ENCODE measurements around the gene SPEG.

SPEG gene

GRCh38 chr2:219475697-219476651 lies 41.3 kb downstream of the SPEG start:
- DNase-seq = peak in 35 of 51 donors; percentile 1 to 70 (median 24)

DNA sequence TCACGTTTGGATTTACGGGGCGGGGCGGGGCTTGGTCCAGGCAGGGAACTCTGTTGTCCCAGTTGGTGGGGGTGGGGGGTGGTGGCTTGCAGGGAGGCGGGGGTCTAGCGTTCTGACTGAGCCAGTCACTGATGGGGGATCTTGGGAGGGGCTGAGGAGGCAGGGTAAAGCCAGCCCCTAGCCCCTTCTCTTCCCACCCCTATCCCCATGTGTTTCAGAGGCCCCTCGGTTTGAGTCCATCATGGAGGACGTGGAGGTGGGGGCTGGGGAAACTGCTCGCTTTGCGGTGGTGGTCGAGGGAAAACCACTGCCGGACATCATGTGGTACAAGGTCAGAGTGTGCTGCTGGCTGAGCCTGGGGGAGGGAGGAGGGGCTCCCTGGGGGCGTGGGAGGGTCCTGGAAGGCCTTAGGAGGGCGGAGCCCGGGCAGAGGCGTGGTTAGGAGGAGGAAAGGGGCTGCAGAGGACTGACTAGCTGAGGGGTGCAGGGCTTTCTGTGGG lies 42.1 kb downstream of the SPEG start:
- DNase-seq = no peak

DNA sequence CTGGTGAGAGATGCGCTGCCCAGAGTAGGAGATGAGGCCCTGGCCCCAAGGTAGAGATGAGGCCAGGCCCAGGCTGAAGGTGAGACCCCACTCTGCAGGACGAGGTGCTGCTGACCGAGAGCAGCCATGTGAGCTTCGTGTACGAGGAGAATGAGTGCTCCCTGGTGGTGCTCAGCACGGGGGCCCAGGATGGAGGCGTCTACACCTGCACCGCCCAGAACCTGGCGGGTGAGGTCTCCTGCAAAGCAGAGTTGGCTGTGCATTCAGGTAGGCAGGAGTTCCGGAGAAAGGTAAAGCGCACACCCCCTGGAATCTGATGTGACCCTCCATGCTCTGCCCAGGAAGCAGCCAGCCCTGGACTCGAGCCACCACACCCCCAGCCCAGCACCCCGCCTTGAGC lies 42.5 kb downstream of the SPEG start:
- DNase-seq = no peak

GRCh38 chr2:219477815-219478214 lies 43.2 kb downstream of the SPEG start:
- DNase-seq = no peak

GRCh38 chr2:219478916-219479315 lies 44.3 kb downstream of the SPEG start:
- DNase-seq = no peak

DNA sequence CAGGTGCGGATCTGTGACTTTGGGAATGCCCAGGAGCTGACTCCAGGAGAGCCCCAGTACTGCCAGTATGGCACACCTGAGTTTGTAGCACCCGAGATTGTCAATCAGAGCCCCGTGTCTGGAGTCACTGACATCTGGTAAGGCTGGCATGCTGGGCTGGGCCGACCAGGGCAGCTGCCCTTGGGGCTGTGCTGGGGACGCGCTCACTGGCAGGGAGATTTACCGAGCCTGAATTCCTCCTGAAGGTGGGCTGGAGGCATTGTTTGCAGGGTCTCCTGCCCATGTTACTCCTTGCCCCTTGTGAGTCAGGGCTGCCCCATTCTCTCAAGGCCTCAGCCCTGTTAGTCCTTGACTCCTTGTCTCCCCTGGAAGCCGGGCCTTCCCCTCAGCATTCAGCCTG lies 45.4 kb downstream of the SPEG start:
- no peak for DNase-seq

DNA sequence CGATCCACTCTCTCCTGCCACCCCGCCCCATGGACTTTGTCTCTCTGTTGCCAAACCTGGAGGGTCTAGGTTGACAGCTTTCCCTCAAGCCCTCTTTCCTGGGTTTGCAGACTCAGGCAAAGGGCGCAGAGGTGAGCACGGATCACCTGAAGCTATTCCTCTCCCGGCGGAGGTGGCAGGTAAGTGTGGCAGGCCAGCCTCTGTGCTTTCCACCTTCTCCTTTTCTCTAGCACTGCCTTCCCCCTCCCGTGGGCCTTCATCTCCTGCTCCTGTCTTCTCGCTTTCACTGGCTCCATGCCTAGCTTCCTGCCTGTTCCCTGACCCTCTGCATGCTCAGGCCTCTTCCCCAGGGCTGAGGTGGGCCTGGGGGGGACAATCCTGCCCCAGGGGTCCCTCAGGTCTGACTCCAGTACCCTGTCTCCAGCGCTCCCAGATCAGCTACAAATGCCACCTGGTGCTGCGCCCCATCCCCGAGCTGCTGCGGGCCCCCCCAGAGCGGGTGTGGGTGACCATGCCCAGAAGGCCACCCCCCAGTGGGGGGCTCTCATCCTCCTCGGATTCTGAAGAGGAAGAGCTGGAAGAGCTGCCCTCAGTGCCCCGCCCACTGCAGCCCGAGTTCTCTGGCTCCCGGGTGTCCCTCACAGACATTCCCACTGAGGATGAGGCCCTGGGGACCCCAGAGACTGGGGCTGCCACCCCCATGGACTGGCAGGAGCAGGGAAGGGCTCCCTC lies 48.2 kb downstream of the SPEG start:
- DNase-seq = no peak

DNA sequence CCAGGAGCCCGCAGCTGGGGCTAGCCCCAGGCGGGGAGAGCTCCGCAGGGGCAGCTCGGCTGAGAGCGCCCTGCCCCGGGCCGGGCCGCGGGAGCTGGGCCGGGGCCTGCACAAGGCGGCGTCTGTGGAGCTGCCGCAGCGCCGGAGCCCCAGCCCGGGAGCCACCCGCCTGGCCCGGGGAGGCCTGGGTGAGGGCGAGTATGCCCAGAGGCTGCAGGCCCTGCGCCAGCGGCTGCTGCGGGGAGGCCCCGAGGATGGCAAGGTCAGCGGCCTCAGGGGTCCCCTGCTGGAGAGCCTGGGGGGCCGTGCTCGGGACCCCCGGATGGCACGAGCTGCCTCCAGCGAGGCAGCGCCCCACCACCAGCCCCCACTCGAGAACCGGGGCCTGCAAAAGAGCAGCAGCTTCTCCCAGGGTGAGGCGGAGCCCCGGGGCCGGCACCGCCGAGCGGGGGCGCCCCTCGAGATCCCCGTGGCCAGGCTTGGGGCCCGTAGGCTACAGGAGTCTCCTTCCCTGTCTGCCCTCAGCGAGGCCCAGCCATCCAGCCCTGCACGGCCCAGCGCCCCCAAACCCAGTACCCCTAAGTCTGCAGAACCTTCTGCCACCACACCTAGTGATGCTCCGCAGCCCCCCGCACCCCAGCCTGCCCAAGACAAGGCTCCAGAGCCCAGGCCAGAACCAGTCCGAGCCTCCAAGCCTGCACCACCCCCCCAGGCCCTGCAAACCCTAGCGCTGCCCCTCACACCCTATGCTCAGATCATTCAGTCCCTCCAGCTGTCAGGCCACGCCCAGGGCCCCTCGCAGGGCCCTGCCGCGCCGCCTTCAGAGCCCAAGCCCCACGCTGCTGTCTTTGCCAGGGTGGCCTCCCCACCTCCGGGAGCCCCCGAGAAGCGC lies 49.1 kb downstream of the SPEG start:
- DNase-seq = no peak

DNA sequence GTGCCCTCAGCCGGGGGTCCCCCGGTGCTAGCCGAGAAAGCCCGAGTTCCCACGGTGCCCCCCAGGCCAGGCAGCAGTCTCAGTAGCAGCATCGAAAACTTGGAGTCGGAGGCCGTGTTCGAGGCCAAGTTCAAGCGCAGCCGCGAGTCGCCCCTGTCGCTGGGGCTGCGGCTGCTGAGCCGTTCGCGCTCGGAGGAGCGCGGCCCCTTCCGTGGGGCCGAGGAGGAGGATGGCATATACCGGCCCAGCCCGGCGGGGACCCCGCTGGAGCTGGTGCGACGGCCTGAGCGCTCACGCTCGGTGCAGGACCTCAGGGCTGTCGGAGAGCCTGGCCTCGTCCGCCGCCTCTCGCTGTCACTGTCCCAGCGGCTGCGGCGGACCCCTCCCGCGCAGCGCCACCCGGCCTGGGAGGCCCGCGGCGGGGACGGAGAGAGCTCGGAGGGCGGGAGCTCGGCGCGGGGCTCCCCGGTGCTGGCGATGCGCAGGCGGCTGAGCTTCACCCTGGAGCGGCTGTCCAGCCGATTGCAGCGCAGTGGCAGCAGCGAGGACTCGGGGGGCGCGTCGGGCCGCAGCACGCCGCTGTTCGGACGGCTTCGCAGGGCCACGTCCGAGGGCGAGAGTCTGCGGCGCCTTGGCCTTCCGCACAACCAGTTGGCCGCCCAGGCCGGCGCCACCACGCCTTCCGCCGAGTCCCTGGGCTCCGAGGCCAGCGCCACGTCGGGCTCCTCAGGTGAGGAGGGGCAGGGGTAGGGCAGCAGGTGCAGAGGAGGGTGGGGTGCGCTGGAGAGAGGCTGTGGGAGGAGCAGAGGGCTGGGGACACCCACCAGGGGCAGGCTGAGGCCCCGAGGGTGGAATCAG lies 49.9 kb downstream of the SPEG start:
- DNase-seq = peak in 1 of 51 donors; percentile 6

GRCh38 chr2:219485201-219485580 lies 50.5 kb downstream of the SPEG start:
- DNase-seq = no peak

DNA sequence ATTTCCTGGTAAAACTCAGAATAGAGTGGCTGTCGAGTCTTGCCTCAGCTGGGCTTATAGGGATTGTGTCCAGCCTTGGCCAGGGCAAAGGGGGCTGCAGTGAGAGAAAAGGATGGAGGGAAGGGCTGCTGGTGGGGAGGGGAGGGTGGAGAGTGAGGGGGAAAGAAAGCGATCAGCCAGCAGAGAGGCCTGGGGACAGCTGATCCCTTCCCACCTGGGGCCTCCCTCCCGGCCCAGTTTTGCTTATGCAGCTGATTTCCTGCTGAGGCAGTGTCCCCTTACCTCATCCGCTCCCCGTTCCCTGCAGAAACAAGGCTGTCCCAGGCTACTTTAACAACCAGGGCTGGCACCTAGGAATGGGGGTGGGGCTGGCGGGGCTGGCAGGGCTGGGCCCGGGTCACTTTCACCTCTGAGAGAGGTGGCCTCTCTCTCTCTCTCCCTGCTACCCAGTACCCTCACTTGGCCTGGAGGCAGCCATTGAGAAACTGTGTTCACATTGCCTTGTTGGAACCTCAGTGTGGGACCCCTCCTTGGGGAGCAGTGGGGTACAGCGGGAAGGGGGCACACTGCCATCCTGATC lies 51.8 kb downstream of the SPEG start:
- DNase-seq = no peak

GRCh38 chr2:219488149-219488843 lies 53.7 kb downstream of the SPEG start:
- no peak for DNase-seq

DNA sequence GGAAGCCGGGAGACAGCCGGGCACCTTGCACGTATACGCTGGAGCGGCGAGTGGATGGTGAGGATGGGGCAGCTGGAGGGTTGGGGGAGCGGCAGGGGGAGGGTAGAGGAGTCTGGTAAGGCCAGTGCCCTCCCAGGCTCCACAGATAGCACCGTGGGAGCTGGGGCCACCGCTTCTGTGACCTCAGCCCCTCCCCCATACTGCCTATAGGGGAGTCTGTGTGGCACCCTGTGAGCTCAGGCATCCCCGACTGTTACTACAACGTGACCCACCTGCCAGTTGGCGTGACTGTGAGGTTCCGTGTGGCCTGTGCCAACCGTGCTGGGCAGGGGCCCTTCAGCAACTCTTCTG lies 54.2 kb downstream of the SPEG start:
- DNase-seq = no peak

- no peak for DNase-seq
Measured at GRCh38 chr2:219489315-219489714, 54.7 kb downstream of the SPEG start.

- DNase-seq = no peak
Measured at GRCh38 chr2:219490186-219490585, 55.5 kb downstream of the SPEG start.

- DNase-seq = no peak
Measured at GRCh38 chr2:219490600-219491130, 56.0 kb downstream of the SPEG start.

DNA sequence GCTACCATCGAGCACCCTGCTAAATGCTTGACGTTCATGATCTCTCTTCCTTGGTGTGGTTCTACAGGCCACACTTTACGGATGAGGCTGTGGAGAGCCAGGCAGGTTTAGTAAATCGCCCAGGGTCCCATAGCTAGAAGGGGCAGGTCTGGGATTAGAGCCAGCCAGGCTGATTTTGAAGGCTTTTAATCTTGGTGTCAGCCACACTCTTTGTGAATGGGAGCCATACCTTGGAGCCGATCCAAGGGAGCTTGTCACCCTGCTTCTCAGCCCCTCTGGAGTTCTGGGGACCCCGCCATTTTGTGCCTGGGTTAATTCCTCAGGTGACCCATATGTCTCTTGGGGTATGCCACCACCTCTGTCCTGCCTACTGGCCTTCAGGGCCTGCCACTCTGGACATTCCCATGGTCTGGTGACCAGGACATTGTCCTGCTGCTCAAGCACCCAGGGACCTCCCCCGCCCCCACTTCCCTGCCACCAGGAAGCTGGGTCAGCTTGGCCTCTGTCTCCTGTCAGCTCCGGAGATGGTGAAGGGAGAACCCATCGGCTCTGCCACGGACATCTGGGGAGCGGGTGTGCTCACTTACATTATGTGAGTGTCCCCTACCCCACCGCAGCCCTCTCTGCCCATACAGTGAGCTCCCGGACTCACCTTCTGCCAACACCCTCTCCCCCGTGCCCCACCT lies 56.8 kb downstream of the SPEG start:
- DNase-seq = no peak

DNA sequence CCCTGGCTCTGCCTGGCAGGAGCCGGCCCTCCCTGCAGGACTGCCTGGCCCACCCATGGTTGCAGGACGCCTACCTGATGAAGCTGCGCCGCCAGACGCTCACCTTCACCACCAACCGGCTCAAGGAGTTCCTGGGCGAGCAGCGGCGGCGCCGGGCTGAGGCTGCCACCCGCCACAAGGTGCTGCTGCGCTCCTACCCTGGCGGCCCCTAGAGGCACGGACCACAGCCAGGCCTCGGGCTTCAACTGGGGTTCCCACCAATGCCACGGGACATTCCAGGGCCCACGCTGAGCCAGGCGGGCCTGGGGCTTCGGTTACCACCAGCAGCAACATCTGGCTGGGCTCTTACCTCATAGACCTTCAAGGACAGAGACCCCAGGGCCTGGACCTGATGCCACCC lies 57.9 kb downstream of the SPEG start:
- DNase-seq = no peak

- no peak for DNase-seq
Measured at GRCh38 chr2:219493086-219493485, 58.4 kb downstream of the SPEG start.

Measured in hypothalamus (tissue), 51 donors.